NK-92 (cell line): ENCODE results near the gene GDF9.

Source experiments
- DNase-seq: peaks from one replicate; lab custom pipeline; 2025; ENCODE audit not compliant: unreplicated experiment; lab: John Stamatoyannopoulos, UW

Gene GDF9

DNA sequence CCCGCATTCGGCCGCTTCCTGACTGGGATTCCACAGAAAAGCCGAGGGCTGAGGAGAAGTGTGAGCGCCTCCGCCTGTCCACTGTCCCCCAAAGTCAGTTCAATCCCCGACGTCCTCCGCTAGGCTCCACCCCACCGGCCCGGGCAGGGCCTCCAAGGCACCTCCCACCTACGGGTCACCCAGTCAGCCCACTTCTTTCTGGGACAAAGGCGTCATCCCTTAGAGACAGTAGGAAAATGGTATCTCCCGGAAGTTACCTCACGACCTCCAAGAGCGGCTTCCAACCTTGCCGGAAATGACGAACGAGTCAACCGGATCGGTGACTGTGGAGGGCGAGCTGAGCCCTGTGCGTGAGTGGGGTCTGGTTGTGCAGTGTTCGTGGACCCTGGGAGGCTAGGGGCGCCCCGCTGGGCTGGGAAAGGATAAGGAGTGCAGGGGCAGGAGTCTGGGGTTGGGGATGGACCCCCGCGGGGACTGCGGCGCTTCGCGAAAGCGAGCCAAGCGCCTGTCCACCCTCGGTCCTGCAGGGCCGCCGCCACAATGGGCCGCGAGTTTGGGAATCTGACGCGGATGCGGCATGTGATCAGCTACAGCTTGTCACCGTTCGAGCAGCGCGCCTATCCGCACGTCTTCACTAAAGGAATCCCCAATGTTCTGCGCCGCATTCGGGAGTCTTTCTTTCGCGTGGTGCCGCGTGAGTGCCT lies at the start of gene GDF9, which contains the start of gene UQCRQ:
Gene GDF9, minus strand, starts transcription at position 128 of the 704 bp plus-strand sequence. CDS start 1,936 bp downstream, outside the sequence.
Gene UQCRQ, plus strand, starts transcription at position 301 of the 704 bp plus-strand sequence. Its CDS starts 240 bp downstream, at position 541.
- peak; percentile 51 for DNase-seq

- DNase-seq = no peak
Observed at GRCh38 chr5:132915681-132916080, 49.4 kb upstream of the GDF9 start.

DNA sequence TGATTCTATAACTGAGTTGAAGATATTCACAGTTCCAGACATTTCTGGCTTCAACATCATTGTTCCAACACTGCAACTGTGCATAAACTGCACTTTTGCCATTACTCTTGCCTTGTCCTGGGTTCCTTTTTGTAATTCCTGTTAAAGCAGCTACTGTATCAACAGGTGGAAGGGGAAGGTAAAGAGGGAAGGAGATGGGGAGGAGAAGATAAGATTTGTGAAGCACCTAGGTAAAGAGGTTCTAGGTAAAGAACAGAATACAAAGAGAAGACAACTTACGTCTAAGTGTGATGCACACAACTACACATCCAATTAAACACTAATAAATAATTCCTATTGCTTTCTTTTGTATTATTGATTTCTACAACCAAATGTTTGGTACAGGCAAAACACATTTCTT lies 43.4 kb upstream of the GDF9 start:
- no peak for DNase-seq

DNA sequence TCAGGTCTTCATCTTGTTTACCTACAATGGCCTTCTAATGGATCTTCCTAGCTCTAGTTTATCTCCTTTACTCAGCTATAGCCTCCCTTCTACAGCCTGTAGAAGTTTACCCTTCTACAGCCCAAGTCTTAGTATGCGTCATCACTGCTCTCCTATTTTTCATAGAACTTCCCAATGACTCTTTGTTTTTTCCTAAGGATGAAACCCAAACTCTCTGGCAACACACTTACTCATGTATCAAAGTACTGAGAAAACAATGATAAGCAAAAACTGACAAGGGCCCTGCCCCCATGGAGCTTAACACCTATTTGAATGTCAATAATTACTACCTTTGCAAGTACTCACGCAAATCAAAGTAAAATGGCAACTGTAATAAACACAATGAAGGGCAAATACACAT lies 40.9 kb upstream of the GDF9 start:
- no peak for DNase-seq

DNA sequence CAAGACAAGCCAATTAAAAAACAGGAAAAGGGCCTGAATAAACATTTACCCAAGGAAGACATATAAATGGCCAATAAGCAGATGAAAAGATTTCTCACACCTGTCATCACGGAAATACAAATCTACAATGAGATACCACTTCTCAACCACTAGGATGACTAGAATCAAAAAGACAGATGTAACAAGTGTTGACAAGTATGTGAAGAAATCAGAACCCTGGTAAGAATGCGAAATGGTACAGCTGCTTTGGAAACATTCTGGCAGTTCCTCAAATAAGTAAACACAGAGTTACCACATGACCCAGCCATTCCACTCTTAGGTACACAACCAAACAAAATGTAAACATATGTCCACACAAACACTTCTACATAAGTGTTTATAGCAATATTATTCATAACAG lies 39.7 kb upstream of the GDF9 start:
- DNase-seq = no peak

- no peak for DNase-seq
Observed at GRCh38 chr5:132901730-132902129, 35.5 kb upstream of the GDF9 start.

- DNase-seq = no peak
Observed at GRCh38 chr5:132901036-132901435, 34.8 kb upstream of the GDF9 start.

DNA sequence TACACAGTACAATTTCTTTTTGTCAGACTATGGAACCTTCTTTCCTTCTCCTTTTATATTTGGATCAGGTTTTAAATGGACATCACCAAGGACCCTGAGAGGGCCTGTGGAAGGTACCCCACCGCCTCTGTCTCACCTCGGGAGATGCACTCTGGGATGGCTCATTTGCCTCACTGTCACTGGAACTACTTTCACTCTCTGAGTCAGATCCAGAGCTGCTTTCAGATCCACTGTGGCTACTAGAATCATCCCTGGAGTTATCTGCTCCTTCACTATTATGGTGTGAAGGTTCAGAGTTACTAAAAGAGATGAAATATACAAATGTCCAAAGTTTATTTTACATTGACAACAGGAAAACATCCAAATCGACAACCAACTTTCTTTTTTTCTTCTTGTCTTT lies 31.8 kb upstream of the GDF9 start:
- DNase-seq = no peak

- no peak for DNase-seq
Observed at GRCh38 chr5:132896685-132897084, 30.4 kb upstream of the GDF9 start.

DNA sequence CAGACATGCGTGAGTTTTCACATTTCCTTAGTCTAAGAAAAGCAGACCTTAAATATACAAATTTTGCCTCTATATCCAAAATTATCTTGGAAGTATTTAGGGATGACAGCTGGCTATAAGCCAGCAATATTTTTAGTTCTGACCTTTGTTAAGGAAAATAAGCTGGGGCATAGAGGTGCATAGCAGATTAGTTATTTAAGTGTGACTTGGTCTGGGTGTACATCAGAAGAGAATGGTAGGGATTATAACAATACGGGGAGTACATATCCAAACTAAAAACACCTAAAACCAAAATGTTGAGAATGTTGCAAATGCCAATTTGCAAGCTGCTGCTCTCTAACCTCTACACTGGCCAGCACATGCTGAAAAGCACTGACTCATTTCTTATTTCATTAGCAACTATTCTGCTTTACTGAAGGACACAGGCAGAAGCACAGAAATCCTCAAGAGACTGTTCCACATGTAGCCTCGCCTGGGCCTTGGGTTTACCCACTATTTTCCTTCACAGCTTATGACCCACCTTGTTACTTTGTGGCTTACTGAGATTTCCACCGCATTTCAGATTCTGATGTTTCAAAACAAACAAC lies 29.5 kb upstream of the GDF9 start:
- no peak for DNase-seq

- no peak for DNase-seq
Observed at GRCh38 chr5:132890817-132891216, 24.5 kb upstream of the GDF9 start.

DNA sequence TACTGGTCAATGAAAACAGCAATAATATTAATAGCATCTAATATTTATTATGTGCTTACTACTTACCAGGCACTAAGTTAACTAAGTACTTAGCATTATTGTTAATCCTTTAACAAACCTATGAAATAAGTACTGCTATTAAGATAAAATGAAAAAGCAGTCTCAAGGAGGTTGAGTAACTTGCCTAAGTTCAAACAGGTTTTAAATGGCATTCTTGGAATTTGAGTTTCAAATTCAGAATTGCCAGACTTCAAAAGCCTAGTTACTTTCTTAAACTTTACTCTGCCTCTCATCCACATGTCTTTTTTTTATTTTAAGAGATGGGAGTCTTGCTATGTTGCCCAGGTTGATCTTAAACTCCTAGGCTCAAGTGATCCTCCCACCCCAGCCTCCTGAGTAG lies 23.2 kb upstream of the GDF9 start:
- DNase-seq = no peak

DNA sequence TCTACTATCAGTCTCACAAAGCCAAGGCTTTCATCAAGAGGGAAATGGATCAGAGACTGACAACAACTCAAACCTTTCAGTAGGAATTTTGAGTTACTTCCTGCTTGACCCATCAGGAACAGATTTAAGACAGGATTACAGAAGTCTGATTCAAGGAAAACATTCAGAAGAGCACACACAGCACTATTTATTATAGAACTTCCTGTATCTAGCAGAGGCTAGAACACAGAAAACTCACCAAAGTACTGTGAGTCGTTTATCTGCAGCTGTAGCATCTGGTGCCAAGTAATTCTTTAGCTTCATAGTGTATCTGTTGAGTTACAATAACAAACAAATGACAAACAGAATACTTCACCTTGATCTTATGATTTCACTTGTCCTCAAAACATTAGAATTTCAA lies 21.0 kb upstream of the GDF9 start:
- no peak for DNase-seq

DNA sequence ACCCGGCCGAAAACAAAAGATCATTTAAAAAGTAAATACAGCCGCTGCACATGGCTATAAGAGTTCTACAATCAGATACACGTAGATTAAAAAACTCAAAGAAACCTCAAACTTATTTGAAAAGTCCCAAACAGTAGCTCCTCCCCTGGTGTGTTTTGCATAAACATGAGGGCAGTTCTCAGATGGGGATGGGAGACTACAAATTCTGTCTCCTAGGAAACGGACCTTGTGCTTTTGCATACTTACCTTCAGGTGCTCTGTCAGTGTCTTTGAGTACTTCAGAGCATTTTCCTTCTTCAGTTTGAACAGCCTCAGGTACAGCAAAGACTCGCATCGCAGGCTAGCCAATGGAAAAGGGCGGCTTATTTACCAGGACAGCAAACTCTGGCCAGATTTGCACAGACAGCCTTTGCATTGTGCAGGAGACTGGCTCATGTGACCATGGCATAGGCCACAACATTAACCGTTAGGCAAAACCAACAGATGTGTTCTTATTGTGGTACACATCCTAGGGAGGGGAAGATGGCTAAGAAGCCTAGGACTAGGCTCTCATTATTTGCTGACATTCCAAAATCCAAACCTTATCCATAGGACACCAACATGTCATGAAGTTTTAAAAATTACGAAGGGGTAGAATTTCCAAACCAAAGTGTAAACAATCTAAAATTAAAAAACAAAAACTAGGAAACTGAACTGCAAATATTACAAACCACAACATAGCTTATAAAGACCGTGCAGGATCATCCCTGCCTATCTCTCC lies 20.0 kb upstream of the GDF9 start:
- DNase-seq = no peak

GRCh38 chr5:132884548-132884947 lies 18.3 kb upstream of the GDF9 start:
- no peak for DNase-seq

DNA sequence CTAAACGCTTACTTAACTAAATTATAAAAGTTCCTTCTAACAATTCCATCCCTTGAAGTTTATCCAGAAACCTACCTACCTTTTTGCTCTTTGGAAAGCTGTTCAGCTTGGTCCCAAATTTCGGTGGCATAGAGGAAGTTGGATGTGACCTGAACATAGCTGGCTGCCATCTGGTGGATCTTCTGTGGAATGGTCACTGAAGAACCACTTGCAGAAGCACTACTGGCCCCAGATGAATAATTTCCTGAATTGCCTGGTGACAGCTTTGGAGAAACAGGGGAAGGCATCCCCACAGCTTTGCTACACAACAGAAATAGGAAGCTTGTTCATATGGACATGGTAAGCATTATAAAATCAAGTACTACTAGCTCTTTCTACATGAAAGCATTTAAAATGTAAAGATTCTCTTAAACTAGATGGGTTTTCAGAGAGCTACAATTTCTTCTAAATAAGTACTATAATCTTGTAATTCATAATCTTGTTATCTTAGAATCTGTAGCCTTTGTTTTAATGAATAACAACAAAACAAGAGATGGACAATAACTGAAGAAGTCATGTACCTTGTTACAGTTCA lies 17.1 kb upstream of the GDF9 start:
- DNase-seq = no peak

GRCh38 chr5:132877938-132878337 lies 11.7 kb upstream of the GDF9 start:
- DNase-seq = no peak

DNA sequence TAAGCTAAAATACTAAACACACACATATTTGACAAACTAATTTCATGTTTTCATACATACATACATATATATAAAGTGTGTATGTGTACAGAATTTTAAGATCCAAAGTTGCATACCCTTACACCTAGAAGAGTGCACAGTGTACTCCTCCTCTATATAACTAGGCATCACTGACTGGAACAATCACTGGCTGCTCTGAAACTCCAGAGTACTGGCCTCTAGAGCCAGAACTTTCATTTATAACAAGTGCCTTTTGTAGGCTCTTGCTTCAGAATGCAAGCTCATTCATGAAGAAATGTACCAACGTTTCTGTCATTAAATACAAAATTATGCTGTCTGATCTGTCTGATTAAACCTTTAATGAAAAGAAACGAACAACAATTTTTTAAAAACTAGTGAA lies 11.2 kb upstream of the GDF9 start:
- no peak for DNase-seq

DNA sequence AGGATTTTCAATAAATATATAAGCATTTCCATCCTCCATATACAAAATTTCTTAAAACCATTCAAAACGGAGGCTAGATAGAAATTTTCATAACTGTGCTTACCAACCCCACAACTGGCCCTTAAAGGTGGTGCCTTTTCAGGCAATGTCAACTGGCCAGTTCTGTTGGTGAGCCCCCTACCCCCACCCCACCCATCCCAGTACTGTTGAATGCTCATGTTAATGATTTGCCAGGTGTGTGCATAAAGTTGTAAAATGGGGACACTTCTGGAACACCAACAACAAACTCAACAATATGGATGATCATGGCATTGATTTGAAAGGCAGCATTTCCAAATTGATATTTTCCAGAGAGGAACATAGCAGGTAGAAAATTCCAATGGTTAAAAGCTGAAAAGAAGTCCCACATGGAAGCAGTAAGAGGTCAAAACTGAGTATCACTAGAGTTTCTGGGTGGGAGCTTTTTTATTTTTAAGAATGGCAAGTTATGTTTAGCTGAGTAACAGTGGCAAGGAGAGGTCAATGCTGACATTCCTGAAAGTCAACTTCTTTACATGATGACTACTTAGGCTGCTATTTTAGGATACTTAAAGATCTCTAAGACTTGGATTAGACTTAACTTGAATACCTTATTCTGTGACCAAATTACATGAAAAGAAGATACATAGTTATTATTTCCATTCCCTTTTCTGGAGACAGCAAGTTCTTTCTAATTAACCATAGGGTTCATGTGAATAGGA lies 9.9 kb upstream of the GDF9 start:
- DNase-seq = no peak

DNA sequence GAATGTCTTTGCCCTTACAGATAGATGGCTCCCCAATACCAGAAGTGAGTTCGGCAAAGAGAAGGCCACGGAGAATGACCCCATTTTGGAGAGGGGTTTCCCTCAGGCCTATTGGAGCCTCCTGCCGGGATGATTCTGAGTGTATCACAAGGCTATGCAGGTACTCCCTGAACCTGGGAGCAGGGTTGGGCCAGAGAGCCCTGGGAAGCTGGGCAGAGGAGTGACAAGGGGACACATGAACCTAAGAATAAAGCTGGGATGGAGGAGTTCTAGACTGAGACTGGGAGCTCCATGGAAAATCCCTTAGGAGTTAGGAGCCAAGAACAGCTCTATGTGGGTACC lies 7.6 kb upstream of the GDF9 start:
- DNase-seq = no peak
